DOHH2 (cell line): ENCODE results near the gene RNF180.

Source experiments
- H3F3A ChIP-seq: fragments of 200-600 bp; sonication (generic), shearing (Covaris generic); 2 replicates; pipeline ENCODE4 v1.6.0; 2016; ENCODE audit warnings: antibody characterized with exemption, mild to moderate bottlenecking; ENCODE audit not compliant: control insufficient read depth, insufficient read depth
- H3K27ac ChIP-seq: fragments of 200-600 bp; sonication (generic); 2 replicates; pipeline ENCODE4 v1.5.1; 2014; ENCODE audit warnings: low read depth, mild to moderate bottlenecking, low read length, moderate library complexity
- H3K27me3 ChIP-seq: fragments of 200-600 bp; sonication (generic); 2 replicates; pipeline ENCODE4 v1.6.1; 2014; ENCODE audit warnings: mild to moderate bottlenecking, low read length, mixed read lengths; ENCODE audit not compliant: control insufficient read depth
- H3K36me3 ChIP-seq: fragments of 200-600 bp; sonication (generic); 2 replicates; pipeline ENCODE4 v1.6.1; 2014; ENCODE audit warnings: mild to moderate bottlenecking, low read length, moderate library complexity, mixed read lengths; ENCODE audit not compliant: control insufficient read depth
- H3K4me1 ChIP-seq: fragments of 200-600 bp; sonication (generic); 2 replicates; pipeline ENCODE4 v1.6.1; 2014; ENCODE audit warnings: mild to moderate bottlenecking, low read length, mixed read lengths; ENCODE audit not compliant: control insufficient read depth
- H3K4me2 ChIP-seq: fragments of 200-600 bp; sonication (generic); 2 replicates; pipeline ENCODE4 v1.6.0; 2014; ENCODE audit warnings: mild to moderate bottlenecking, low read length, moderate library complexity
- H3K4me3 ChIP-seq: fragments of 200-600 bp; sonication (generic); 2 replicates; pipeline ENCODE4 v1.5.1; 2014; ENCODE audit warnings: mild to moderate bottlenecking, low read length, mixed read lengths
- H3K79me2 ChIP-seq: fragments of 200-600 bp; sonication (generic); 2 replicates; pipeline ENCODE4 v1.6.1; 2014; ENCODE audit warnings: mild to moderate bottlenecking, low read length, mixed read lengths; ENCODE audit not compliant: control insufficient read depth
- H3K9me2 ChIP-seq: fragments of 200-600 bp; sonication (generic); replicated peaks from 2 replicates; pipeline ENCODE4 v1.6.1; 2014; ENCODE audit warnings: mild to moderate bottlenecking, low read length, mixed read lengths; ENCODE audit not compliant: control insufficient read depth
- H3K9me3 ChIP-seq: fragments of 200-600 bp; sonication (generic); 2 replicates; pipeline ENCODE4 v1.6.1; 2014; ENCODE audit warnings: antibody characterized with exemption, low read length, mixed read lengths; ENCODE audit not compliant: control insufficient read depth, insufficient read depth
- H4K20me1 ChIP-seq: fragments of 200-600 bp; sonication (generic); 2 replicates; pipeline ENCODE4 v1.6.0; 2014; ENCODE audit warnings: low read depth, mild to moderate bottlenecking, antibody characterized with exemption, low read length, moderate library complexity; ENCODE audit not compliant: control insufficient read depth, insufficient read depth
- CTCF ChIP-seq: fragments of 200-600 bp; sonication (generic); IDR thresholded peaks from one replicate; pipeline ENCODE4 v1.5.1; 2014; ENCODE audit warnings: antibody characterized with exemption, mild to moderate bottlenecking, low read depth, low read length; ENCODE audit not compliant: poor library complexity, severe bottlenecking
- EZH2phosphoT487 ChIP-seq: fragments of 200-600 bp; sonication (generic); IDR thresholded peaks from 2 replicates; pipeline ENCODE4 v1.6.1; 2017; ENCODE audit warnings: borderline replicate concordance, mild to moderate bottlenecking, antibody characterized with exemption, low read length, moderate library complexity, mixed read lengths

RNF180 gene

GRCh38 chr5:64149857-64150521 lies 15.7 kb upstream of the RNF180 start:
- Histone ChIP-seq H3K9me2 (no peaks in the 10 kb centered on the region), H3K79me2 (no peaks in the 10 kb centered on the region), H3K4me2 (no peak overlapping the region), H3F3A (no peaks in the 10 kb centered on the region), H3K9me3 (no peaks in the 10 kb centered on the region; the same call in 1 of the 2 replicates), H3K27ac (no peak overlapping the region), H3K27me3 (no peaks in the 10 kb centered on the region), H3K36me3 (no peaks in the 10 kb centered on the region), H4K20me1 (no peaks in the 10 kb centered on the region), H3K4me1 (no peaks in the 10 kb centered on the region), H3K4me3 (no peak overlapping the region)
- TF ChIP-seq EZH2phosphoT487 = no peak
- no peak for TF ChIP-seq CTCF

GRCh38 chr5:64156261-64156660 lies 9.4 kb upstream of the RNF180 start:
- peaks cover 1% of the 10 kb centered on the region; the same call in 1 of the 2 replicates for H3K4me1 ChIP-seq
- H3K9me2 ChIP-seq = no peaks in the 10 kb centered on the region
- no peaks in the 10 kb centered on the region; the same call in 1 of the 2 replicates for H3K9me3 ChIP-seq
- no peaks in the 10 kb centered on the region for H3K27me3 ChIP-seq
- H3K4me2 ChIP-seq = no peak overlapping the region
- no peak overlapping the region for H3K27ac ChIP-seq
- H3K36me3 ChIP-seq = no peaks in the 10 kb centered on the region
- H3K4me3 ChIP-seq = no peak overlapping the region
- no peaks in the 10 kb centered on the region for H3K79me2 ChIP-seq
- H3F3A ChIP-seq = no peaks in the 10 kb centered on the region
- TF ChIP-seq CTCF (no peak), EZH2phosphoT487 (no peak)
- no peaks in the 10 kb centered on the region for H4K20me1 ChIP-seq

GRCh38 chr5:64158827-64159226 lies 6.8 kb upstream of the RNF180 start:
- Histone ChIP-seq H3K4me1 (peaks cover 6% of the 10 kb centered on the region; the same call in 1 of the 2 replicates), H3K36me3 (no peaks in the 10 kb centered on the region), H3K9me3 (no peaks in the 10 kb centered on the region; the same call in 1 of the 2 replicates), H3K79me2 (no peaks in the 10 kb centered on the region), H3K4me2 (no peak overlapping the region), H3F3A (no peaks in the 10 kb centered on the region), H3K4me3 (no peak overlapping the region), H3K27ac (no peak overlapping the region), H4K20me1 (no peaks in the 10 kb centered on the region), H3K9me2 (no peaks in the 10 kb centered on the region), H3K27me3 (no peaks in the 10 kb centered on the region)
- no peak for TF ChIP-seq CTCF
- TF ChIP-seq EZH2phosphoT487 = no peak
